GM10266 (cell line): ENCODE results near the gene RHOU.
"Not testable (repeated sequence)": the region's sequence is repeated elsewhere in the genome, so short reads cannot be mapped to it uniquely, and the experiment has no call there.

Experiments
- DNase-seq: peaks from one replicate; pipeline ENCODE4 v3.0.0; 2012; ENCODE audit errors: extremely low spot score
- CTCF ChIP-seq: IDR thresholded peaks from 2 replicates; pipeline ENCODE4 v1.5.1; 2012; ENCODE audit warnings: mild to moderate bottlenecking, low read depth; ENCODE audit not compliant: control insufficient read depth, insufficient read depth; ENCODE audit errors: missing control alignments

Gene RHOU

GRCh38 chr1:228768355-228769000 lies 33.2 kb downstream of the RHOU start:
- TF ChIP-seq CTCF = no peak

GRCh38 chr1:228770779-228771223 lies 35.5 kb downstream of the RHOU start:
- TF ChIP-seq CTCF = no peak
- DNase-seq = no peak

More at GRCh38 chr1:228768355-228769000, 33.2 kb downstream of the RHOU start:
- DNase-seq = no peak

GRCh38 chr1:228772516-228773212 lies 37.4 kb downstream of the RHOU start:
- DNase-seq = no peak
- no peak for TF ChIP-seq CTCF

GRCh38 chr1:228775946-228776345 lies 40.7 kb downstream of the RHOU start:
- DNase-seq = not testable (repeated sequence)

GRCh38 chr1:228776449-228776848 lies 41.2 kb downstream of the RHOU start:
- no peak for TF ChIP-seq CTCF
- DNase-seq = no peak

- DNase-seq = no peak
- TF ChIP-seq CTCF = no peak
Observed at GRCh38 chr1:228777236-228777635, 42.0 kb downstream of the RHOU start.

- no peak for DNase-seq
- TF ChIP-seq CTCF = no peak
Observed at GRCh38 chr1:228778026-228778425, 42.7 kb downstream of the RHOU start.
